DND-41 (cell line): ENCODE results near the gene SIL1.
"Not testable (repeated sequence)": the region's sequence is repeated elsewhere in the genome, so short reads cannot be mapped to it uniquely, and the experiment has no call there.

Experiments
- ATAC-seq: fragments of 200-7000 bp; cut with Tn5 transposase; 3 replicates; pipeline ENCODE4 v1.9.1; 2021; ENCODE audit warnings: low read depth; ENCODE audit not compliant: insufficient read depth
- DNase-seq: peaks from one replicate; pipeline ENCODE4 v3.0.0-alpha.2; 2020
- H2AFZ ChIP-seq: 2 replicates; pipeline ENCODE4 v1.6.0; 2012; ENCODE audit warnings: low read depth, low read length
- H3K27ac ChIP-seq: 2 replicates; pipeline ENCODE4 v1.5.1; 2012; ENCODE audit warnings: low read length, inconsistent platforms
- H3K27me3 ChIP-seq: fragments of 200-600 bp; sonication (generic); 2 replicates; pipeline ENCODE4 v1.6.0; 2012; ENCODE audit warnings: low read length, mild to moderate bottlenecking, inconsistent platforms; ENCODE audit not compliant: insufficient read depth, poor library complexity
- H3K36me3 ChIP-seq: 2 replicates; pipeline ENCODE4 v1.5.1; 2012; ENCODE audit warnings: low read length, inconsistent platforms; ENCODE audit not compliant: insufficient read depth
- H3K4me1 ChIP-seq: 2 replicates; pipeline ENCODE4 v1.5.1; 2012; ENCODE audit warnings: mild to moderate bottlenecking, low read length; ENCODE audit not compliant: insufficient read depth
- H3K4me2 ChIP-seq: 2 replicates; pipeline ENCODE4 v1.6.0; 2012; ENCODE audit warnings: mild to moderate bottlenecking, moderate library complexity, low read length, inconsistent platforms; ENCODE audit not compliant: insufficient read depth
- H3K4me3 ChIP-seq, 2 experiments: fragments of 200-600 bp in 1 of 2; shearing (Covaris generic) in 1 of 2; 2 replicates each; pipeline ENCODE4 v1.5.1; 2012 to 2016; ENCODE audit warnings: inconsistent platforms in 2 of 2, low read length in 2 of 2, mild to moderate bottlenecking in 2 of 2, low read depth in 1 of 2, moderate library complexity in 1 of 2
- H3K79me2 ChIP-seq: 2 replicates; pipeline ENCODE4 v1.6.0; 2012; ENCODE audit warnings: low read length, inconsistent platforms; ENCODE audit not compliant: insufficient read depth
- H3K9ac ChIP-seq: 2 replicates; pipeline ENCODE4 v1.6.0; 2012; ENCODE audit warnings: low read depth, mild to moderate bottlenecking, inconsistent platforms, low read length, moderate library complexity
- H3K9me3 ChIP-seq: 2 replicates; pipeline ENCODE4 v1.5.1; 2012; ENCODE audit warnings: low read length, moderate library complexity, mild to moderate bottlenecking, inconsistent platforms; ENCODE audit not compliant: insufficient read depth, severe bottlenecking
- H4K20me1 ChIP-seq: 2 replicates; pipeline ENCODE4 v1.6.0; 2012; ENCODE audit warnings: low read length; ENCODE audit not compliant: insufficient read depth
- EZH2 ChIP-seq: IDR thresholded peaks from 3 replicates; pipeline ENCODE4 v1.6.1; 2012; ENCODE audit warnings: borderline replicate concordance, low read depth, mild to moderate bottlenecking, moderate library complexity, low read length, inconsistent platforms; ENCODE audit not compliant: severe bottlenecking
- TF ChIP-seq, protein P1 (sequence below): IDR thresholded peaks from 2 replicates; pipeline ENCODE4 v1.5.1; 2012; ENCODE audit warnings: borderline replicate concordance, low read length, moderate library complexity, mild to moderate bottlenecking; ENCODE audit not compliant: poor library complexity, severe bottlenecking; ENCODE audit errors: extremely low read depth

Gene SIL1

DNA sequence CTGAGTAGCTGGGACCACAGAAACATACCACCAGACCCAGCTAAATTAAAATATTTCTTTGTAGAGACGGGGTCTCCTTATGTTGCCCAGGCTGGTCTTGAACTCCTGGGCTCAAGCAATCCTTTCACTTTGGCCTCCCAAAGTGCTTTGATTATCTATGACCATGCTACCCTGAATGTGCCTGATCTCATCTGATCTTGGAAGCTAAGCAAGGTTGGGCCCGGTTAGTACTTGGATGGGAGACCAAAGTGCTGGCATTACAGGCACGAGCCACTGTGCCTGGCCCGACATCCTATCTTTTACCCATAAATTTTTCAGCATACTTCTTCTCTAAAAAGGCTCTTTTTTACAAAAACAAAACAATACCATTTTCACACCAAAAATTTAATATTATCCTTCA is 186.0 kb downstream of the SIL1 start:
- DNase-seq (no peak), ATAC-seq (no peak)
- no peak overlapping the region for H3K27ac ChIP-seq
- H3K4me2 ChIP-seq, result no peak overlapping the region
- H3K9me3 ChIP-seq, result no peaks in the 10 kb centered on the region
- H3K36me3 ChIP-seq, result no peaks in the 10 kb centered on the region
- no peaks in the 10 kb centered on the region for H3K79me2 ChIP-seq
- no peaks in the 10 kb centered on the region for H3K4me1 ChIP-seq
- no peaks in the 10 kb centered on the region for H4K20me1 ChIP-seq
- H2AFZ ChIP-seq, result no peak overlapping the region
- H3K4me3 ChIP-seq, result no peak overlapping the region
- H3K27me3 ChIP-seq, result no peaks in the 10 kb centered on the region
- no peak for TF ChIP-seq EZH2
- TF ChIP-seq, protein P1, sequence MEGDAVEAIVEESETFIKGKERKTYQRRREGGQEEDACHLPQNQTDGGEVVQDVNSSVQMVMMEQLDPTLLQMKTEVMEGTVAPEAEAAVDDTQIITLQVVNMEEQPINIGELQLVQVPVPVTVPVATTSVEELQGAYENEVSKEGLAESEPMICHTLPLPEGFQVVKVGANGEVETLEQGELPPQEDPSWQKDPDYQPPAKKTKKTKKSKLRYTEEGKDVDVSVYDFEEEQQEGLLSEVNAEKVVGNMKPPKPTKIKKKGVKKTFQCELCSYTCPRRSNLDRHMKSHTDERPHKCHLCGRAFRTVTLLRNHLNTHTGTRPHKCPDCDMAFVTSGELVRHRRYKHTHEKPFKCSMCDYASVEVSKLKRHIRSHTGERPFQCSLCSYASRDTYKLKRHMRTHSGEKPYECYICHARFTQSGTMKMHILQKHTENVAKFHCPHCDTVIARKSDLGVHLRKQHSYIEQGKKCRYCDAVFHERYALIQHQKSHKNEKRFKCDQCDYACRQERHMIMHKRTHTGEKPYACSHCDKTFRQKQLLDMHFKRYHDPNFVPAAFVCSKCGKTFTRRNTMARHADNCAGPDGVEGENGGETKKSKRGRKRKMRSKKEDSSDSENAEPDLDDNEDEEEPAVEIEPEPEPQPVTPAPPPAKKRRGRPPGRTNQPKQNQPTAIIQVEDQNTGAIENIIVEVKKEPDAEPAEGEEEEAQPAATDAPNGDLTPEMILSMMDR, result no peak
- no peak overlapping the region for H3K9ac ChIP-seq

DNA sequence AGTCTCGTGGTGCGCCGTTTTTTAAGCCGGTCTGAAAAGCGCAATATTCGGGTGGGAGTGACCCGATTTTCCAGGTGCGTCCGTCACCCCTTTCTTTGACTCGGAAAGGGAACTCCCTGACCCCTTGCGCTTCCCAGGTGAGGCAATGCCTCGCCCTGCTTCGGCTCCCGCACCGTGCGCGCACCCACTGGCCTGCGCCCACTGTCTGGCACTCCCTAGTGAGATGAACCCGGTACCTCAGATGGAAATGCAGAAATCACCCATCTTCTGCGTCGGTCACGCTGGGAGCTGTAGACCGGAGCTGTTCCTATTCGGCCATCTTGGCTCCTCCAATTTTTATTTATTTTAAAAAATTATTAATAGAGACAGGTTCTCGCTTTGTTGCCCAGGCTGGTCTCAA is 187.0 kb downstream of the SIL1 start:
- not testable (repeated sequence) for H3K27me3 ChIP-seq, H3K4me1 ChIP-seq, H3K27ac ChIP-seq, DNase-seq, H3K9ac ChIP-seq, H3K79me2 ChIP-seq, H3K36me3 ChIP-seq, H2AFZ ChIP-seq, H4K20me1 ChIP-seq, H3K4me2 ChIP-seq, H3K4me3 ChIP-seq, ATAC-seq, H3K9me3 ChIP-seq

DNA sequence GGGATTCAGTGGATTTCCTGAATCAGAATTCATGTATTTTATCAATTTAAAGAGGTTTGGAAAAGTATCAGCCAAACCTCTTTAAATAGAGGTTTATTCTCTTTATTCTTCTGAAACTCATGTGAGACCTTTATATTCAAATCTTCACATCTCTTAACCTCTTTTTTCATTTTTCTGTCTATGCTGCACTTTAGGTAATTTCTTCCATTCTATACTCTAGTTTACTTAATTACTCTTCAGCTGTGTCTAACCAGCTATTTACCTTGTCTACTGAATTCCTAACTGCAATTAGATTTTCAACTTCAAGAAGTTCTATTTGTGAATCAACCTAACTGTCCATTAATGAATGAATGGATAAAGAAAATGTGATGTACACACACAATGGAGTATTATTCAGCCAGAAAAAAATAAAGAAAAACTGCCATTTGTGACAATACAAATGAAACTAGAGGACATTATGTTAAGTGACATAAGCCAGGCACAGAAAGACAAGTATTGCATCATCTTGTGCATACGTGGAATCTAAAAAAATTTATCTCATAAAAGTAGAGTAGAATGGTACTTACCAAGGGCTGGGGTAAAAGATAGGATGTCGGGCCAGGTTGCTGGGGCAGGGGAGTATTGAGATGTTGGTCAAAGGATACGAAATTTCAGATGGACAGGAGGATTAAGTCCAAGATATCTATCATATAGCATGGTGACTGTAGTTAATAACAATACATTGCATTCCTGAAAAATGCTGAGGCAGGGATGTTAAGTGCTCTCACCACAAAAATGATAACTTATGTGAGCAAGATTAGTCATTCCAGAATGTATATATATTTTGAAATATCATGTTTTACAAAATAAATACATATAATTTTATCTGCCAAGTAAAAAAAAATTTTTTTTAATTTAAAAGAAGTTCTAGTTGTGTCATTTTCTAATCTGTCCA is 193.5 kb downstream of the SIL1 start:
- no peak overlapping the region for H3K4me3 ChIP-seq
- ATAC-seq, result no peak
- no peaks in the 10 kb centered on the region for H4K20me1 ChIP-seq
- H2AFZ ChIP-seq, result no peak overlapping the region
- H3K79me2 ChIP-seq, result no peaks in the 10 kb centered on the region
- TF ChIP-seq, protein P1, result no peak
- no peak for TF ChIP-seq EZH2
- H3K4me1 ChIP-seq, result no peaks in the 10 kb centered on the region
- no peak overlapping the region for H3K9ac ChIP-seq
- no peaks in the 10 kb centered on the region for H3K36me3 ChIP-seq
- H3K27ac ChIP-seq, result no peak overlapping the region
- no peak for DNase-seq
- H3K4me2 ChIP-seq, result no peak overlapping the region
- no peaks in the 10 kb centered on the region for H3K9me3 ChIP-seq
- no peaks in the 10 kb centered on the region for H3K27me3 ChIP-seq

DNA sequence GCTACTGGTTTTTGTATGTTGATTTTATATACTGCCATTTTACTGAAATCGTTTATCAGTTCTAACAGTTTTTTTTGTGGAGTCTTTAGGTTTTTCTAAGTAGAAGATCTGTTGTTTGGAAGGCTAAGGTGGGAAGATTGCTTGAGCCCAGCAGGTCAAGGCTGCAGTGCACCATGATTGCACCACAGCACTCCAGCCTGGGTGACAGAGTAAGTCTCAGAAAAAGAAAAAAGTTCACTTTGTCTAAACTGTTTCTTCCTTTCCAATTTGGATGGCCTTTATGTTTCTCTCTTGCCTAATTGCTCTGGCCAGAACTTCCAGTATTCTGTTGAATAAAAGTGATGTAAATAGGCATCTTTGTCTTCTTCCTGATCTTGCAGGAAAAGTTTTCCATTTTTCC is 198.5 kb downstream of the SIL1 start:
- Histone ChIP-seq H3K9me3 (no peaks in the 10 kb centered on the region), H3K79me2 (no peaks in the 10 kb centered on the region), H3K4me1 (no peaks in the 10 kb centered on the region), H3K36me3 (no peaks in the 10 kb centered on the region), H2AFZ (no peak overlapping the region), H3K27ac (no peak overlapping the region), H3K4me3 (no peak overlapping the region), H3K9ac (no peak overlapping the region), H4K20me1 (no peaks in the 10 kb centered on the region), H3K27me3 (no peaks in the 10 kb centered on the region), H3K4me2 (no peak overlapping the region)
- no peak for DNase-seq
- TF ChIP-seq EZH2, result no peak
- TF ChIP-seq, protein P1, result no peak
- ATAC-seq, result no peak
